Coronary artery (tissue), 2 donors: ENCODE measurements around the gene TAPT1.

Experiments used
- DNase-seq: peaks from one replicate; pipeline ENCODE4 v3.0.0-alpha.2; 2017; ENCODE audit warnings: low spot score
- H3K27ac ChIP-seq, 2 donors: fragments of 200-600 bp; sonication (generic); one replicate each; pipeline ENCODE4 v1.5.1; 2016 to 2019
- H3K4me3 ChIP-seq: fragments of 200-600 bp; sonication (generic); 2 replicates; pipeline ENCODE4 v1.5.1; 2016; ENCODE audit warnings: mild to moderate bottlenecking, moderate library complexity
- TF ChIP-seq, protein P1 (sequence below): fragments of 200-600 bp; sonication (generic); IDR thresholded peaks from one replicate; pipeline ENCODE4 v1.5.1; 2019; ENCODE audit warnings: antibody characterized with exemption

TAPT1 gene

GRCh38 chr4:16259241-16259888 lies 33.1 kb upstream of the TAPT1 start:
- H3K4me3 ChIP-seq: no peak overlapping the region
- no peak for DNase-seq
- TF ChIP-seq, protein P1, sequence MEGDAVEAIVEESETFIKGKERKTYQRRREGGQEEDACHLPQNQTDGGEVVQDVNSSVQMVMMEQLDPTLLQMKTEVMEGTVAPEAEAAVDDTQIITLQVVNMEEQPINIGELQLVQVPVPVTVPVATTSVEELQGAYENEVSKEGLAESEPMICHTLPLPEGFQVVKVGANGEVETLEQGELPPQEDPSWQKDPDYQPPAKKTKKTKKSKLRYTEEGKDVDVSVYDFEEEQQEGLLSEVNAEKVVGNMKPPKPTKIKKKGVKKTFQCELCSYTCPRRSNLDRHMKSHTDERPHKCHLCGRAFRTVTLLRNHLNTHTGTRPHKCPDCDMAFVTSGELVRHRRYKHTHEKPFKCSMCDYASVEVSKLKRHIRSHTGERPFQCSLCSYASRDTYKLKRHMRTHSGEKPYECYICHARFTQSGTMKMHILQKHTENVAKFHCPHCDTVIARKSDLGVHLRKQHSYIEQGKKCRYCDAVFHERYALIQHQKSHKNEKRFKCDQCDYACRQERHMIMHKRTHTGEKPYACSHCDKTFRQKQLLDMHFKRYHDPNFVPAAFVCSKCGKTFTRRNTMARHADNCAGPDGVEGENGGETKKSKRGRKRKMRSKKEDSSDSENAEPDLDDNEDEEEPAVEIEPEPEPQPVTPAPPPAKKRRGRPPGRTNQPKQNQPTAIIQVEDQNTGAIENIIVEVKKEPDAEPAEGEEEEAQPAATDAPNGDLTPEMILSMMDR: no peak
- H3K27ac ChIP-seq: no peak overlapping the region

GRCh38 chr4:16257611-16258010 lies 31.3 kb upstream of the TAPT1 start:
- Histone ChIP-seq H3K4me3 (no peak overlapping the region), H3K27ac (no peak overlapping the region)
- TF ChIP-seq, protein P1: no peak
- DNase-seq: no peak

DNA sequence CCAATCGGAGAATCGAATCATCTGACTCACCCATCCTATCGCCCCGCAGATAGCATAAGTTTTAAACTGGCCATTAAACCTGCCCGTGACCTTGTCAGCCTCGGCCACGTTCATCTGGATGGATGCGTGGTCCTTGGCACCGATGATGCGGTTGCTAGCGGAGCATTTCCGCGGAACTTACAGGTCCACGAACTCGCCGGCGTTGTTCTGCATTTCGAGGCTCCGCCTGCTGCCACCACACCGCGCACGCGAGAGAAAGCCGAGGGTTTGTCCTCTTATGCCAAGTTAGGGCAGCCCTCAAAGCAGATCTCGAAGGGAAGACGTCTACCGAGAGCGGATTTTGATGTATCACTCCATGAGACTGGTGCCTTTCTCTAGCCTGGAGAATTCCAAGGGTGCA lies 30.1 kb upstream of the TAPT1 start:
- DNase-seq: no peak
- TF ChIP-seq, protein P1: no peak
- H3K27ac ChIP-seq: no peak overlapping the region
- H3K4me3 ChIP-seq: no peak overlapping the region

DNA sequence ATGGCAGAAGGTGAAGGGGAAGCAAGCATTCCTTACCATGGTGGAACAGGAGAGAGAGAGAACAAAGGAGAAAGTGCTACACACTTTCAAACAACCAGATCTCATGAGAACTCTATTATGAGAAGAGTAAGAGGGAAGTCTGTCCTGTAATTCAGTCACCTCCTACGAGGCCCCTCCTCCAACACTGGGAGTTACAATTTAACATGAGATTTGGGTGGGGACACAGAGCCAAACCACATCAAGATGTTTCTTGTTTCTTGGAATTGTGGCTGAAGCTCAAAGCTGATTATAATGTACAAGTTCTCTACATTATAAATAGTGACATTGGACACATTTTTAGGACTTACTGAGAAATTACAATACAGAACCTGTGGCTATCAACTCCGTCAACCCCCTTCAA lies 29.5 kb upstream of the TAPT1 start:
- Histone ChIP-seq H3K27ac (no peak overlapping the region), H3K4me3 (no peak overlapping the region)
- TF ChIP-seq, protein P1: no peak
- no peak for DNase-seq

DNA sequence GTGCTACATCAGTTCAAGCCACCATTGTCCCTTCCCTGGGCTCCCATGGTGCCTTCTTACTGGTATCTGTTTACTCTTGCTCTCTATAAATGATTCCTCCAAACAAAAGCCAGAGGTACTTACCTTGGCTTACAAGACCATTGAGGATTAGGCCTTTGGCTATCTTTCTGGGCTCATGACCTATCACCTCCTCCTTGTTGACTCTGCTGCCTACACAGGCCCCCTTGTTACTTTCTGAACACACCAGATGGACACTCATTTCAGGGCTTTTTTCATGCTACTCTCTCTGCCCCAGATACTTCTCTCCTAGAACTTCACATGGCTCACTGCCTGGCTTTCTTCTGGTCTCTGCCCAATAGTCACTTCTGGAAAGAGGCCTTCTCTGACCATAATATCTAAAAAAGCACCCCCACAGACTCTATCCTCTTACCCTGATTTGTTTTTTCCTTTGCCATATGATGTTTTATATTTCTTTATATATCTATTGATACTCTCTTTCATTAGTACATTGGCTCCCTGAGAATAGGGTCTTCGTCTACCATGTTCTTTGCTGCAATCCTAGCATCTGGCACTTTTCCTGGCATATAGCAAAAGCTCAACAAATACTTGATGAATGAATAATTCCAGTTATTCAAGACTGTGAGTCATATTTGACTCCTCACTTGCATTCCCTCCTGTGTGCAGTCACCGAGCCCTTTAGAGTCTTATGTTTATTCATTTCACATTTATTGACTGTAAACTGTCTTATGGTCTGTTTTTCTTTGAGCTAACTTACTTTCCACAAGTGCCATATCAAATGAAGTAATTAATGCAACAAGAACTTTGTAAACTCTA lies 27.1 kb upstream of the TAPT1 start:
- H3K27ac ChIP-seq: no peak overlapping the region
- no peak for DNase-seq
- TF ChIP-seq, protein P1: no peak
- no peak overlapping the region for H3K4me3 ChIP-seq

DNA sequence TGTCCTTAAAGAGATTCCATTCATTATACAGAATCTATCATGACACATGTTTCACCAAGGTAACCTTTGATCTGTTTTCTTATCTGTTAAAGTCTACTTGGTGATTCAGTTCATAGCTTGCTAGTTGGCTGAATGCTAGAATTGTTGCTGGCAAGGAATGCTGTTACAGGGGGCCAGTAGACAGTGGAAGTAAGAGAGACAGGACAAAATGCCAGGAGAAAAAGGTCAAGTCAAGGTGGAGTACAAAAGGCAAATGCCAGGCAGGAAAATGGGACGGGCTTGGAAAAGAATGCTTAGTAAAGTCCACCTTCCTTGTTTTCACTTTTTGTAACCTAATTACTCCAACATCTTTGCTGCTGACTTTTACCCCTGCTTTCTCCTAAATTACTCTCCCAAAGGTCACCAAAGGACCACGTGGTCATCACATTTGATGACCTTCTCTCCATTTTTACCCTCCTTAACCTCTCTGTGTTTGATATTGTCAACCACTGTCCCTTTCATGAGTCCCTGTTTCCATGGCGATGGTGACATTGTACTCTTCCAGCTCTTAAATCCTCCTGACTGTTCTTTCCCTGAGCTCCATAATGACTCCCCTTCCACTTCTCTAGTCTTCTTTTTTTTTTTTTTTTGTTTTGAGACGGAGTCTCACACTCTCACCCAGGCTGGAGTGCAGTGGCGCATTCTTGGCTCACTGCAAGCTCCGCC lies 24.5 kb upstream of the TAPT1 start:
- H3K27ac ChIP-seq: no peak overlapping the region

More for the DNA sequence above, 24.5 kb upstream of the TAPT1 start:
- TF ChIP-seq, protein P1: no peak
- H3K4me3 ChIP-seq: no peak overlapping the region
- DNase-seq: no peak
